ENCODE data around the gene NAP1L3. TPM values are rescaled to one million over a fixed set of nuclear protein-coding genes. Genes with fewer than 3 reads are reported as not detected.

Gene NAP1L3
- total RNA-seq = 3.8 TPM
- 1.6 TPM for polyA plus RNA-seq
- long read RNA-seq, donor 1 = 0 reads
- long read RNA-seq, donor 2, transcript NAP1L3-201 (1 exons, 2,639 nt) = major isoform, 6 of 6 reads
- long read RNA-seq, donor 2, partial matches to known transcripts = 0 of 6 reads
- long read RNA-seq, donor 2, other reads (novel, unspliced or antisense) = 0 of 6 reads
- long read RNA-seq, donor 3, transcript NAP1L3-201 (1 exons, 2,639 nt) = major isoform, 5 of 5 reads
- long read RNA-seq, donor 3, partial matches to known transcripts = 0 of 5 reads
- long read RNA-seq, donor 3, other reads (novel, unspliced or antisense) = 0 of 5 reads
- long read RNA-seq, donor 4, partial matches to known transcripts = 0 of 3 reads
- long read RNA-seq, donor 4, other reads (novel, unspliced or antisense) = 0 of 3 reads
- long read RNA-seq, donor 5, transcript NAP1L3-201 (1 exons, 2,639 nt) = major isoform, 8 of 8 reads
- long read RNA-seq, donor 5, partial matches to known transcripts = 0 of 8 reads
- long read RNA-seq, donor 5, other reads (novel, unspliced or antisense) = 0 of 8 reads
- long read RNA-seq, donor 6 = 0 reads
- long read RNA-seq, donor 7, transcript NAP1L3-201 (1 exons, 2,639 nt) = major isoform, 6 of 6 reads
- long read RNA-seq, donor 7, partial matches to known transcripts = 0 of 6 reads
- long read RNA-seq, donor 7, other reads (novel, unspliced or antisense) = 0 of 6 reads
- long read RNA-seq, donor 8, partial matches to known transcripts = 0 of 1 reads
- long read RNA-seq, donor 8, other reads (novel, unspliced or antisense) = 0 of 1 reads
- long read RNA-seq, donor 9, partial matches to known transcripts = 0 of 1 reads
- long read RNA-seq, donor 9, other reads (novel, unspliced or antisense) = 0 of 1 reads
- long read RNA-seq, donor 10, transcript NAP1L3-201 (1 exons, 2,639 nt) = major isoform, 5 of 5 reads
- long read RNA-seq, donor 10, partial matches to known transcripts = 0 of 5 reads
- long read RNA-seq, donor 10, other reads (novel, unspliced or antisense) = 0 of 5 reads

GRCh38 chrX:93673056-93673868 lies at the start of gene NAP1L3:
Gene NAP1L3, minus strand, starts transcription at chrX:93673578. Its CDS starts 274 bp downstream, at chrX:93673304.
- Histone ChIP-seq H3K27me3 (ENCODE audit: control insufficient read depth in 2 of 2, insufficient read depth in 1 of 2, low read length in 1 of 2) (peaks cover 0 to 12% of the 10 kb centered on the region in 2 donors), H3K9me3 (ENCODE audit: control insufficient read depth in 2 of 2, insufficient read depth in 1 of 2, low read length in 1 of 2) (no peaks in the 10 kb centered on the region), H3K4me3 (ENCODE audit: low read length in 2 of 2) (peak within 1 kb of the TSS; percentile 48 to 52), H3K27ac (ENCODE audit: low read depth in 1 of 2, low read length in 1 of 2) (peak within 1 kb of the TSS in 1 of 2 donors; percentile 39), H3K4me1 (ENCODE audit: control insufficient read depth in 2 of 2, insufficient read depth in 2 of 2, low read length in 2 of 2) (no peaks in the 10 kb centered on the region), H3K36me3 (ENCODE audit: control insufficient read depth in 2 of 2, insufficient read depth in 2 of 2, low read length in 1 of 2) (no peaks in the 10 kb centered on the region)
- peak; percentile 8 to 77 (median 35) for DNase-seq (ENCODE audit: low read depth in 6 of 9, low spot score in 9 of 9)
- under 1% methylated on average over 51 of the region's 51 CpGs for WGBS

- WGBS = 92% methylated on average over 4 of the region's 4 CpGs
- no peaks in the 10 kb centered on the region for H3K4me1 ChIP-seq (ENCODE audit: control insufficient read depth in 2 of 2, insufficient read depth in 2 of 2, low read length in 2 of 2)
Observed at GRCh38 chrX:93711076-93711475, 37.7 kb upstream of the NAP1L3 start.

GRCh38 chrX:93703701-93704100 lies 30.3 kb upstream of the NAP1L3 start:
- H3K4me1 ChIP-seq (ENCODE audit: control insufficient read depth in 2 of 2, insufficient read depth in 2 of 2, low read length in 2 of 2) = no peaks in the 10 kb centered on the region
- H3K27me3 ChIP-seq (ENCODE audit: control insufficient read depth in 2 of 2, insufficient read depth in 1 of 2, low read length in 1 of 2) = no peaks in the 10 kb centered on the region
- H3K9me3 ChIP-seq (ENCODE audit: control insufficient read depth in 2 of 2, insufficient read depth in 1 of 2, low read length in 1 of 2) = no peaks in the 10 kb centered on the region
- WGBS = 93% methylated on average over 2 of the region's 2 CpGs
- DNase-seq (ENCODE audit: low read depth in 6 of 9, low spot score in 9 of 9) = no peak
- H3K27ac ChIP-seq (ENCODE audit: low read depth in 1 of 2, low read length in 1 of 2) = no peak overlapping the region
- no peak overlapping the region for H3K4me3 ChIP-seq (ENCODE audit: low read length in 2 of 2)
- H3K36me3 ChIP-seq (ENCODE audit: control insufficient read depth in 2 of 2, insufficient read depth in 2 of 2, low read length in 1 of 2) = no peaks in the 10 kb centered on the region

More at GRCh38 chrX:93711076-93711475, 37.7 kb upstream of the NAP1L3 start:
- Histone ChIP-seq H3K27me3 (ENCODE audit: control insufficient read depth in 2 of 2, insufficient read depth in 1 of 2, low read length in 1 of 2) (no peaks in the 10 kb centered on the region), H3K27ac (ENCODE audit: low read depth in 1 of 2, low read length in 1 of 2) (no peak overlapping the region), H3K36me3 (ENCODE audit: control insufficient read depth in 2 of 2, insufficient read depth in 2 of 2, low read length in 1 of 2) (no peaks in the 10 kb centered on the region), H3K4me3 (ENCODE audit: low read length in 2 of 2) (no peak overlapping the region), H3K9me3 (ENCODE audit: control insufficient read depth in 2 of 2, insufficient read depth in 1 of 2, low read length in 1 of 2) (no peaks in the 10 kb centered on the region)
- DNase-seq (ENCODE audit: low read depth in 6 of 9, low spot score in 9 of 9) = no peak

- H3K9me3 ChIP-seq (ENCODE audit: control insufficient read depth in 2 of 2, insufficient read depth in 1 of 2, low read length in 1 of 2) = no peaks in the 10 kb centered on the region
- H3K4me3 ChIP-seq (ENCODE audit: low read length in 2 of 2) = no peak overlapping the region
- H3K27me3 ChIP-seq (ENCODE audit: control insufficient read depth in 2 of 2, insufficient read depth in 1 of 2, low read length in 1 of 2) = no peaks in the 10 kb centered on the region
- H3K4me1 ChIP-seq (ENCODE audit: control insufficient read depth in 2 of 2, insufficient read depth in 2 of 2, low read length in 2 of 2) = no peaks in the 10 kb centered on the region
- WGBS = 95% methylated on average over 6 of the region's 6 CpGs
- DNase-seq (ENCODE audit: low read depth in 6 of 9, low spot score in 9 of 9) = no peak
- no peak overlapping the region for H3K27ac ChIP-seq (ENCODE audit: low read depth in 1 of 2, low read length in 1 of 2)
- H3K36me3 ChIP-seq (ENCODE audit: control insufficient read depth in 2 of 2, insufficient read depth in 2 of 2, low read length in 1 of 2) = no peaks in the 10 kb centered on the region
Observed at GRCh38 chrX:93695981-93696380, 22.6 kb upstream of the NAP1L3 start.

GRCh38 chrX:93673869-93674271 lies 492 bp upstream of the NAP1L3 start, which contains the start of gene FAM133A:
Gene FAM133A, plus strand, starts transcription at chrX:93674206. Its CDS starts 35,214 bp downstream, at chrX:93709420.
- Histone ChIP-seq H3K4me1 (ENCODE audit: control insufficient read depth in 2 of 2, insufficient read depth in 2 of 2, low read length in 2 of 2) (no peaks in the 10 kb centered on the region), H3K4me3 (ENCODE audit: low read length in 2 of 2) (peak within 1 kb of the TSS; percentile 48 to 52), H3K27me3 (ENCODE audit: control insufficient read depth in 2 of 2, insufficient read depth in 1 of 2, low read length in 1 of 2) (peaks cover 0 to 12% of the 10 kb centered on the region in 2 donors), H3K27ac (ENCODE audit: low read depth in 1 of 2, low read length in 1 of 2) (peak within 1 kb of the TSS in 1 of 2 donors; percentile 39), H3K36me3 (ENCODE audit: control insufficient read depth in 2 of 2, insufficient read depth in 2 of 2, low read length in 1 of 2) (no peaks in the 10 kb centered on the region), H3K9me3 (ENCODE audit: control insufficient read depth in 2 of 2, insufficient read depth in 1 of 2, low read length in 1 of 2) (no peaks in the 10 kb centered on the region)
- peak in 1 of 9 donors; percentile 3 for DNase-seq (ENCODE audit: low read depth in 6 of 9, low spot score in 9 of 9)
- under 1% methylated on average over 11 of the region's 11 CpGs for WGBS

GRCh38 chrX:93660575-93660974 lies 12.8 kb downstream of the NAP1L3 start:
- no peak for DNase-seq (ENCODE audit: low read depth in 6 of 9, low spot score in 9 of 9)
- Histone ChIP-seq H3K4me1 (ENCODE audit: control insufficient read depth in 2 of 2, insufficient read depth in 2 of 2, low read length in 2 of 2) (no peaks in the 10 kb centered on the region), H3K36me3 (ENCODE audit: control insufficient read depth in 2 of 2, insufficient read depth in 2 of 2, low read length in 1 of 2) (no peaks in the 10 kb centered on the region), H3K4me3 (ENCODE audit: low read length in 2 of 2) (no peak overlapping the region), H3K9me3 (ENCODE audit: control insufficient read depth in 2 of 2, insufficient read depth in 1 of 2, low read length in 1 of 2) (no peaks in the 10 kb centered on the region), H3K27me3 (ENCODE audit: control insufficient read depth in 2 of 2, insufficient read depth in 1 of 2, low read length in 1 of 2) (no peaks in the 10 kb centered on the region), H3K27ac (ENCODE audit: low read depth in 1 of 2, low read length in 1 of 2) (no peak overlapping the region)
- WGBS = 96% methylated on average over 7 of the region's 7 CpGs

- WGBS = 91% methylated on average over 1 of the region's 1 CpG
- no peaks in the 10 kb centered on the region for H3K4me1 ChIP-seq (ENCODE audit: control insufficient read depth in 2 of 2, insufficient read depth in 2 of 2, low read length in 2 of 2)
- no peak overlapping the region for H3K27ac ChIP-seq (ENCODE audit: low read depth in 1 of 2, low read length in 1 of 2)
- H3K9me3 ChIP-seq (ENCODE audit: control insufficient read depth in 2 of 2, insufficient read depth in 1 of 2, low read length in 1 of 2) = no peaks in the 10 kb centered on the region
- no peak for DNase-seq (ENCODE audit: low read depth in 6 of 9, low spot score in 9 of 9)
- H3K27me3 ChIP-seq (ENCODE audit: control insufficient read depth in 2 of 2, insufficient read depth in 1 of 2, low read length in 1 of 2) = no peaks in the 10 kb centered on the region
- H3K36me3 ChIP-seq (ENCODE audit: control insufficient read depth in 2 of 2, insufficient read depth in 2 of 2, low read length in 1 of 2) = no peaks in the 10 kb centered on the region
- H3K4me3 ChIP-seq (ENCODE audit: low read length in 2 of 2) = no peak overlapping the region
Observed at GRCh38 chrX:93649381-93649780, 24.0 kb downstream of the NAP1L3 start.

- H3K4me1 ChIP-seq (ENCODE audit: control insufficient read depth in 2 of 2, insufficient read depth in 2 of 2, low read length in 2 of 2) = no peaks in the 10 kb centered on the region
Observed at GRCh38 chrX:93637591-93637990, 35.8 kb downstream of the NAP1L3 start.

More at GRCh38 chrX:93637591-93637990, 35.8 kb downstream of the NAP1L3 start:
- Histone ChIP-seq H3K9me3 (ENCODE audit: control insufficient read depth in 2 of 2, insufficient read depth in 1 of 2, low read length in 1 of 2) (no peaks in the 10 kb centered on the region), H3K27ac (ENCODE audit: low read depth in 1 of 2, low read length in 1 of 2) (no peak overlapping the region), H3K36me3 (ENCODE audit: control insufficient read depth in 2 of 2, insufficient read depth in 2 of 2, low read length in 1 of 2) (no peaks in the 10 kb centered on the region), H3K4me3 (ENCODE audit: low read length in 2 of 2) (no peak overlapping the region), H3K27me3 (ENCODE audit: control insufficient read depth in 2 of 2, insufficient read depth in 1 of 2, low read length in 1 of 2) (no peaks in the 10 kb centered on the region)
- WGBS = 94% methylated on average over 2 of the region's 2 CpGs
- no peak for DNase-seq (ENCODE audit: low read depth in 6 of 9, low spot score in 9 of 9)
